Fibroblast of villous mesenchyme (primary cell): Measurements from ENCODE around the gene NTM. TPM values are rescaled to one million over a fixed set of nuclear protein-coding genes. Genes with fewer than 3 reads are reported as not detected.

Experiments
- DNase-seq: peaks from one replicate; pipeline ENCODE4 v3.0.0-alpha.2; 2010; ENCODE audit warnings: low read depth
- H3K4me3 ChIP-seq: 2 replicates; pipeline ENCODE4 v1.5.1; 2011; ENCODE audit warnings: low read depth, mild to moderate bottlenecking, low read length
- CTCF ChIP-seq: IDR thresholded peaks from 2 replicates; pipeline ENCODE4 v1.5.1; 2012; ENCODE audit warnings: low read depth, mild to moderate bottlenecking, low read length; ENCODE audit not compliant: insufficient read depth
- total RNA-seq: library from RNA; depleted of rRNA; stranded (reverse); fragments of >200 nt; gene quantifications from 2 replicates; pipeline ENCODE4 v1.2.3, GENCODE V29; 2012

The NTM gene
- total RNA-seq, 1 donor: 7.3 TPM

DNA sequence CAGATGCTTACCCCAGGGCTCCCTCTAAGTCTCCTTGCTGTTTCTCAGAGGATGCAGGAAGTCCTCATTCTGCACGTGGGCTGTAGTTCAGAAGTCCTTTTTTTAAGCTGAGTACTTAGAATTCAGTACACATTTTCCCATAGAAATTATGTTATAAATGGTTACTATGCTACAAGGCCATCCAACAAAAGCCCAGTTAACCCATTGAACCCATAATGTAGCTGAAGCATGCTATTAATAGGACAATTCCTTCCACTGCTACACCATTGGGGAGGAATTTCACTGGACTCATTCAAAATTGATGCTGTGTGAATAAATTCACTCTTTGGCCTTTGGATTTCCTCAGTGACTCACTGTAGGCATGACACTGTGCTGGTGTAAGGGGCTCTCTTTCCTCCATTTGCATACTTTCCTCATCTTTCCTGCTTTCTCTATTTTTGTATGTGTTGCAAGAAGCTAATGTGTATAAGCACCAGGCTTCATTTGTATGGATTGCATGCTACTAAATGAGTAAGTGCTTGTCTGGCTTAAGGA lies 148.0 kb downstream of the NTM start:
- no peak overlapping the region for H3K4me3 ChIP-seq
- no peak for DNase-seq
- no peak for TF ChIP-seq CTCF

DNA sequence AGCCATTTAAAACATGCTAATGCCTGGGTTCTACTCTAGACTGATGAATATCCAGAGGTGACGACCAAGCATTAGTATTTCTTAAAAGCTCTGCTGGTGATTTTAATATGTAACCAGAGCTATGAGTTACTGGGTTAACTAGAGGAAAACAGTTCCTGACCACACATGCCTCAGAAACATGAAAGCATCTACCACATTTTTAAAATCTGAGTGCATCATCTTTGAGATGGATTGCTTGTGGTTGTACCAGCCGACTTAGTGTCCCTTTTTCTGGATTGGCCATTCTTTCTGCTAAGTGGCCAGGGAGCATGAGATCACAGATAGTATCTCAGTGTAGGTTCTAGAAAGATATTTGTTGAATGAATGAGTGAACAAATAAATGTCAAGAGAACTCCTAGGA lies 152.4 kb downstream of the NTM start:
- no peak for DNase-seq
- no peak for TF ChIP-seq CTCF
- no peak overlapping the region for H3K4me3 ChIP-seq

GRCh38 chr11:131530407-131530806 lies 160.0 kb downstream of the NTM start:
- H3K4me3 ChIP-seq: no peak overlapping the region
- DNase-seq: no peak
- TF ChIP-seq CTCF: no peak

- DNase-seq: no peak
- TF ChIP-seq CTCF: no peak
- no peak overlapping the region for H3K4me3 ChIP-seq
These were observed 162.7 kb downstream of the NTM start for GRCh38 chr11:131533149-131533548.

- TF ChIP-seq CTCF: no peak
- DNase-seq: no peak
- no peak overlapping the region for H3K4me3 ChIP-seq
These were observed 163.6 kb downstream of the NTM start for GRCh38 chr11:131533998-131534397.

DNA sequence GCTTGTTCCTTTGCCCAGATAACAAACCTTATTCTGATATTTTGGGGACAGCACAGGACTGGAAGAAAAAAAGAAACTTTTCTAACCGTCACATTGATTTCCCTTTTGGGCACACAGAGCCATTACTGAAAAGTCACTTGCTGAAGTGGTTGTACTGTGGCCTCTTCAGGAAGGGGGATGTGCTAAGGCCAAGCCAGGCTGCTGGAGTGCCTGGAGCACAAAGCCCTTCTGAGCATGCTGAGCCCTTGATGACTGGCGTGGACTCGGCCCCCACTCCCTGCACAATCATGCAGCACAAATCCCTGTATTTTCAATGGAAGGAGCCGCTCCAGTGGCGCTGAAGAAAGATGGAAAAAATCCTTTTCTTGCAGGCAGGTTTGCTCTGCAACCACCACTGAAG lies 164.2 kb downstream of the NTM start:
- DNase-seq: no peak
- H3K4me3 ChIP-seq: no peak overlapping the region
- no peak for TF ChIP-seq CTCF

GRCh38 chr11:131536159-131536558 lies 165.7 kb downstream of the NTM start:
- no peak for TF ChIP-seq CTCF
- DNase-seq: no peak
- H3K4me3 ChIP-seq: no peak overlapping the region
